Lung (tissue), 12 donors: ENCODE results near the gene STRIP2. TPM values are rescaled to one million over a fixed set of nuclear protein-coding genes. Genes with fewer than 3 reads are reported as not detected.
A peak's percentile ranks its signal among the peaks of the same experiment; 100 is the strongest.

ENCODE experiments used
- ATAC-seq: fragments of 200-7000 bp; cut with Tn5 transposase; one replicate; pipeline ENCODE4 v1.9.1; 2020; ENCODE audit warnings: moderate number of reproducible peaks; ENCODE audit not compliant: insufficient read depth, low FRiP score
- DNase-seq, 3 donors: peaks; one replicate each; pipeline ENCODE4 v3.0.0-alpha.2; 2013 to 2017
- H3K27ac ChIP-seq, 2 donors: one replicate each; pipeline ENCODE4 v1.5.1; 2013; ENCODE audit warnings: mild to moderate bottlenecking in 2 of 2, moderate library complexity in 2 of 2, control low read depth in 1 of 2, inconsistent platforms in 1 of 2, low read depth in 1 of 2, low read length in 1 of 2
- H3K27me3 ChIP-seq, 3 donors: one replicate each; pipeline ENCODE4 v1.5.1; 2013; ENCODE audit warnings: low read length in 2 of 3; ENCODE audit not compliant: control insufficient read depth in 3 of 3, insufficient read depth in 3 of 3
- H3K36me3 ChIP-seq, 4 donors: one replicate each; pipeline ENCODE4 v1.5.1; 2013; ENCODE audit warnings: low read length in 4 of 4, mild to moderate bottlenecking in 1 of 4, moderate library complexity in 1 of 4; ENCODE audit not compliant: control insufficient read depth in 4 of 4, insufficient read depth in 4 of 4
- H3K4me1 ChIP-seq, 5 donors: one replicate each; pipeline ENCODE4 v1.5.1; 2013; ENCODE audit warnings: low read length in 5 of 5, mild to moderate bottlenecking in 2 of 5, moderate library complexity in 1 of 5; ENCODE audit not compliant: control insufficient read depth in 5 of 5, insufficient read depth in 5 of 5
- H3K4me3 ChIP-seq: one replicate; pipeline ENCODE4 v1.5.1; 2013; ENCODE audit warnings: mild to moderate bottlenecking, control low read depth, moderate library complexity
- H3K9ac ChIP-seq, 2 donors: one replicate each; pipeline ENCODE4 v1.5.1; 2013; ENCODE audit warnings: low read length in 2 of 2, control low read depth in 1 of 2; ENCODE audit not compliant: insufficient read depth in 1 of 2
- H3K9me3 ChIP-seq, 4 donors: one replicate each; pipeline ENCODE4 v1.5.1; 2013; ENCODE audit warnings: low read length in 3 of 4, mild to moderate bottlenecking in 1 of 4, moderate library complexity in 1 of 4; ENCODE audit not compliant: control insufficient read depth in 4 of 4, insufficient read depth in 3 of 4
- CTCF ChIP-seq: IDR thresholded peaks from 2 replicates; pipeline ENCODE4 v1.5.1; 2012; ENCODE audit warnings: mild to moderate bottlenecking; ENCODE audit errors: control extremely low read depth, extremely low read depth
- WGBS, 2 donors: extraction: QIAGEN DNeasy Blood & Tissue Kit; methylation state at CpG; one replicate each; pipeline ENCODE4 v1.1.7; 2013; 5-methylcytosine and 5-hydroxymethylcytosine counted together
- polyA plus RNA-seq, 2 donors: library from polyadenylated mRNA; stranded (reverse); fragments of 200-250 nt; gene quantifications; one replicate each; pipeline ENCODE4 v1.2.1, GENCODE V29; 2013
- total RNA-seq, 2 donors: library from RNA; depleted of rRNA in 1 of 2; stranded (reverse); fragments of >200 nt in 1 of 2; gene quantifications; one replicate each; pipeline ENCODE4 v1.2.1, GENCODE V29; 2014 to 2021
- donor health status: control.
- donor health status: control.
- donor health status: Bipolar disorder and iron deficiency.
- donor health status: healthy.
- donor health status: DM: yes; HTN: yes; CAD: no.

The STRIP2 gene
- total and polyA plus RNA-seq, 4 donors = 1.1 to 2.1 (median 1.7) TPM

GRCh38 chr7:129436335-129436923 is 2.2 kb downstream of the STRIP2 start:
- H3K4me1 ChIP-seq = peaks cover 0 to 4% (median 0%) of the 10 kb centered on the region in 5 donors
- H3K27me3 ChIP-seq = peaks cover 0 to 19% (median 9%) of the 10 kb centered on the region in 3 donors
- no peak for TF ChIP-seq CTCF
- peak overlapping the region in 1 of 2 donors; percentile 0 for H3K27ac ChIP-seq
- WGBS, 2 donors = 94% methylated on average over 5 of the region's 5 CpGs
- ATAC-seq (no peak), DNase-seq (no peak)
- no peaks in the 10 kb centered on the region for H3K36me3 ChIP-seq
- no peaks in the 10 kb centered on the region for H3K9me3 ChIP-seq
- no peak overlapping the region for H3K9ac ChIP-seq
- no peak overlapping the region for H3K4me3 ChIP-seq

- Histone ChIP-seq H3K27ac (no peak overlapping the region), H3K27me3 (peaks cover 0 to 18% (median 9%) of the 10 kb centered on the region in 3 donors), H3K9me3 (no peaks in the 10 kb centered on the region), H3K4me3 (no peak overlapping the region), H3K36me3 (no peaks in the 10 kb centered on the region), H3K9ac (no peak overlapping the region), H3K4me1 (peaks cover 0 to 4% (median 0%) of the 10 kb centered on the region in 5 donors)
- DNase-seq (no peak), ATAC-seq (no peak)
- no peak for TF ChIP-seq CTCF
- WGBS, 2 donors = 95 to 96% methylated on average over 5 of the region's 5 CpGs
These were observed 3.0 kb downstream of the STRIP2 start for GRCh38 chr7:129437190-129437589.

GRCh38 chr7:129438281-129438838 is 4.1 kb downstream of the STRIP2 start:
- WGBS, 2 donors = 94 to 95% methylated on average over 6 of the region's 6 CpGs
- no peak for TF ChIP-seq CTCF
- Histone ChIP-seq H3K4me3 (no peak overlapping the region), H3K9ac (no peak overlapping the region), H3K36me3 (no peaks in the 10 kb centered on the region), H3K4me1 (peaks cover 0 to 13% (median 0%) of the 10 kb centered on the region in 5 donors), H3K27ac (peak overlapping the region in 1 of 2 donors; percentile 72), H3K27me3 (peaks cover 0 to 6% (median under 1%) of the 10 kb centered on the region in 3 donors), H3K9me3 (no peaks in the 10 kb centered on the region)
- ATAC-seq (no peak), DNase-seq (no peak)
